ENCODE measurements around the gene EHD1.

The EHD1 gene

DNA sequence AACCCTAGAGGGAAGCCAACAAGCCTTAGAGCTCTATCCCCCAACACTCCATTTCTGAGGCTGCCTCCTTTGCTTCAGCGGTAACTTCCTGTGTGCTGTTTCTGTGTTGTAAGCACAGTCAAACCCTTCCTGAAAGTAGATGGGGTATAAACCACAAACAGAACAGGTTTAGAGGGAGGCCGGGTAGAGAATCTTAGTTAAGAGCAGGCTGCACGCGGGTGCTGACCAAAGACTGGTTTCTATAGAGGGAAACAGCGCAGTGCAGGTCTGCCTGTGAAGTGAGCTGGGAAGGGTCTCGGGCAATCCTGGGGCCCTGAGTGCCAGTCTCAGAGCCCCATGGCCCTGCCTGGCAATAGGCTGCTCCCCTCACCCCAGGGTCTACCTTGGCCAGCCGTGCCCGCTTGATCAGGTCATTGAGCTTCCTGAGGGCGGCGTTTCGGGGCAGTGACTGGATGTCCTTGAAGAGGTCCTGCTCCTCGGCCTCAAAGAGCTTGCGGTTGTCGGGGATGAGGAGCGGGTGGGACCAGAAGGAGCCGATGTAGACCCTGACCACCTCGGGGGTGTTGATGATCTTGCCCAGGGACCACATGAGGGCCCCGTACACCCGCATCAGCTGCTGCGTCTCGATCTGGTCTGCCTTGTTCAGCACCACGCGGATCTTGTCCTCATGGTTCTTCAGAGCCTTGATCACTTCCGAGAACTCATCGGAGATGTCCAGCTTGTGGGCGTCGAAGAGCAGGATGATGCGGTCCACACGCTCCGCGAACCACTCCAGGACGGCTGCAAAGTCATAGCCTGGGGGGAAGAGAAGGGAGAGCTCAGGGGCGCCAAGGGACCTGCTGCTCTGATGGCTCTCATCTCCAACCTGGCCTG lies 18.6 kb downstream of the EHD1 start:
- POLR2A ChIA-PET (ENCODE audit: low non-redundant PET), result no interaction called here
- no peak for DNase-seq (ENCODE audit: low spot score)
- TF ChIP-seq, protein P1, sequence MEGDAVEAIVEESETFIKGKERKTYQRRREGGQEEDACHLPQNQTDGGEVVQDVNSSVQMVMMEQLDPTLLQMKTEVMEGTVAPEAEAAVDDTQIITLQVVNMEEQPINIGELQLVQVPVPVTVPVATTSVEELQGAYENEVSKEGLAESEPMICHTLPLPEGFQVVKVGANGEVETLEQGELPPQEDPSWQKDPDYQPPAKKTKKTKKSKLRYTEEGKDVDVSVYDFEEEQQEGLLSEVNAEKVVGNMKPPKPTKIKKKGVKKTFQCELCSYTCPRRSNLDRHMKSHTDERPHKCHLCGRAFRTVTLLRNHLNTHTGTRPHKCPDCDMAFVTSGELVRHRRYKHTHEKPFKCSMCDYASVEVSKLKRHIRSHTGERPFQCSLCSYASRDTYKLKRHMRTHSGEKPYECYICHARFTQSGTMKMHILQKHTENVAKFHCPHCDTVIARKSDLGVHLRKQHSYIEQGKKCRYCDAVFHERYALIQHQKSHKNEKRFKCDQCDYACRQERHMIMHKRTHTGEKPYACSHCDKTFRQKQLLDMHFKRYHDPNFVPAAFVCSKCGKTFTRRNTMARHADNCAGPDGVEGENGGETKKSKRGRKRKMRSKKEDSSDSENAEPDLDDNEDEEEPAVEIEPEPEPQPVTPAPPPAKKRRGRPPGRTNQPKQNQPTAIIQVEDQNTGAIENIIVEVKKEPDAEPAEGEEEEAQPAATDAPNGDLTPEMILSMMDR (conservative IDR thresholded peaks at IDR 0.05; ENCODE audit: low read depth), result no peak

DNA sequence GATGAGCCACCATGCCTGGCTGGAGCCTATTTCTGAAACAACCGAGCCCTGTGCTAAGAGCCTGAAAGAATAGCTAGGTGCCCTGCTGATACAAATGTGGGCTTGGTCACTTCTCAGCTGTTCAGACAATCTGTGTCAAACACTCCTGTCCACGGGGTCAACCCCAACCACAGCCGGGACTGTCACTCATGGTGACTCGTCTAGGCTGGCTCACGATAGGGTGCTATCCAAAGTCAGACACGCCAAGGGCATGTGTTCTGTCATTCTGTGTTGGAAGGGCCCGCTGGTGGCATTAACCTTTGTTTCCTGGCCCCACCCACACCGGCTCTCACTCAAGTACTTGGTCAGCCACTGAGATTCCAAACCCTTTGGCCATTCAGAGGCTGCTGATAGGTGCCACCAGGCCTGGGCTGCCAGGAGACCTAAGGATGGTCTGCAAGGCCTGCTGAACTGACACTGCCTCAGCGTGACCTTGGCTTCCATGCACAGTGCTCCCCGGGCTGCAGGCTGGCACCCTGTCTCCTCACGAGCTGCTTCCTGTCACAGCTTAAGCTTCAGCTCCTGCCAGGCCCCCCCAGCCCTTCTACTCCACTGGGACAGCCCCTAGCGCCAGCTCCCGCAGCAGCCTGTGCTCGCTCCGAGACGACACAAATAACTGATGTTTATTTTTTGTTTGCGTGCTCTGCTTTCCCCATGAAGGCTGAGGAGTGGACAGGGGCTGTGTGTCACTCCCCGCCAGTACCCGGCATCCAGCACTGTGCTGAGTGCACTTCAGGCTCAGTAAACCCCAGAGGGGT lies 19.8 kb downstream of the EHD1 start:
- TF ChIP-seq, protein P1 (conservative IDR thresholded peaks at IDR 0.05; ENCODE audit: low read depth), result no peak
- no peak for DNase-seq (ENCODE audit: low spot score)
- POLR2A ChIA-PET (ENCODE audit: low non-redundant PET), result no interaction called here
- CTCF ChIA-PET, result no interaction called here
- peak overlapping the region; percentile 99 for H3K27ac ChIP-seq

More for the DNA sequence above, 18.6 kb downstream of the EHD1 start:
- H3K27ac ChIP-seq, result peak overlapping the region; percentile 99
- CTCF ChIA-PET, result no interaction called here

DNA sequence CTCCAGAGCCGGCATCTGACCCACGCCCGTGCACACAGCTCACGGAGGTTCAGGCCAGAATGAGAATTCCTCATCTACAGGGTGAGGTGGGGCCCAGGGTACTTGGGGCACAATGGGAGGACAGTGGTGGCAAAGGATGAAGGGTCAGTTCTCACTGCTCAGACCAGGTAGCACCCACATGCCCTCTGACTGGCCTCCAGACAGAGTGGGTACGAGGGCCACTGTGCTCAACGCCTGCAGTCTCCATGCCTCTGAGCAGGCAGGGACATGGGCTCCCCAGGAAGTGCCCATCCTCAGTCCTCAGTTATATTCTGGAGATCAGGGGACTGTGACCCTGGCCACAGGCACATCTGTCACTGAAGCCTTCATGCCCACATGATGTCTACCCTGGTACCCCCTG lies 20.9 kb downstream of the EHD1 start:
- TF ChIP-seq, protein P1 (conservative IDR thresholded peaks at IDR 0.05; ENCODE audit: low read depth), result no peak
- ChIA-PET CTCF (interaction anchor here (0.8 to 1.0 kb wide), 2 partner anchors 11 to 31 kb away, joined by 4 to 6 read pairs; no protein-coding TSS in a partner anchor), POLR2A (ENCODE audit: low non-redundant PET) (interaction anchor here (0.7 kb wide), 1 partner anchor 602 kb away, joined by 4 read pairs; no protein-coding TSS in a partner anchor)
- H3K27ac ChIP-seq, result peak overlapping the region; percentile 99
- no peak for DNase-seq (ENCODE audit: low spot score)

DNA sequence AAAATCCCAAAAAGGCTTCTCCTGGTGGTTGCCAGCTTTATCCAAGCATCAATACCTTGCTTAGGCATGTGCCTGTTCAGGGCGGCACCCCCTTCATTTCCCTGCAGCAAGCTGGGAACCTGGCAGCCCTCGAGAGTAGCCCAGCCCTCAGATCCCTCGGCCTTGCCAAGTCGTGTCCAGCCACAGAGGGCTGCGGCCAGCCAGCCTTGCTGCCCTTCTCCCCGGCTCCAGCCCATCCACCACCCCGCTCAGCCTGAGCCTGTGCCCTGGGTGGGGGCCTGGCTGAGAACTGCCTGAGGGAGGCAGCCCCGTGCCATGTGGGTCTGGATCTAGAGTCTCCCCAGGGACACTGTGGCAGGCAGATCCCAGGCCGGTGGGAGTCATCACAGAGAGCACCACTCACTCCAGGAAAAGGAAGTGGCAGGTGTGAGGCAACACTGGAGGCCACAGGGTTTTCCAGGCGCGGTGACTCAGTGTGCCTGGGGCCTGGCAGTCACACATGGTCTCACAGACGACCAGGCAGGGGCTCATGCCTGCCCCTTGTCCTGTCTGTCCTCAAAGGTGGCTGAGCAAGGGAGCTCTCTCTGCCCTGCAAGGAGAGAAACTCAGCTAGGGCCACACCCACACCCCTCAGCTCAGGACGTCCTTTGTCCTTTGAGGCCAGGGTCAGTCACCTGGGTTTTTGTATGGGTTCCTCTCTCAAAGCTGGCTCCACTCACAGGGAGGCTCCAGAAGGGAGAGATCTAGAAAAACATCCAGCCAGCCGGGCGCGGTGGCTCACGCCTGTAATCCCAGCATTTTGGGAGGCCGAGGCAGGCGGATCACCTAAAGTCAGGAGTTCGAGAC lies 21.8 kb downstream of the EHD1 start:
- ChIA-PET CTCF (interaction anchor here (0.6 to 2.0 kb wide), 6 partner anchors 10 to 1992 kb away, joined by 3 to 6 read pairs (median 5); partner anchors contain the start of gene ARL2), POLR2A (ENCODE audit: low non-redundant PET) (interaction anchor here (0.9 to 1.4 kb wide), 3 partner anchors 8 to 20 kb away, joined by 3 to 4 read pairs (median 4); no protein-coding TSS in a partner anchor)
- H3K27ac ChIP-seq, result peak overlapping the region; percentile 99
- TF ChIP-seq, protein P1 (conservative IDR thresholded peaks at IDR 0.05; ENCODE audit: low read depth), result no peak
- DNase-seq (ENCODE audit: low spot score), result peak; percentile 87

DNA sequence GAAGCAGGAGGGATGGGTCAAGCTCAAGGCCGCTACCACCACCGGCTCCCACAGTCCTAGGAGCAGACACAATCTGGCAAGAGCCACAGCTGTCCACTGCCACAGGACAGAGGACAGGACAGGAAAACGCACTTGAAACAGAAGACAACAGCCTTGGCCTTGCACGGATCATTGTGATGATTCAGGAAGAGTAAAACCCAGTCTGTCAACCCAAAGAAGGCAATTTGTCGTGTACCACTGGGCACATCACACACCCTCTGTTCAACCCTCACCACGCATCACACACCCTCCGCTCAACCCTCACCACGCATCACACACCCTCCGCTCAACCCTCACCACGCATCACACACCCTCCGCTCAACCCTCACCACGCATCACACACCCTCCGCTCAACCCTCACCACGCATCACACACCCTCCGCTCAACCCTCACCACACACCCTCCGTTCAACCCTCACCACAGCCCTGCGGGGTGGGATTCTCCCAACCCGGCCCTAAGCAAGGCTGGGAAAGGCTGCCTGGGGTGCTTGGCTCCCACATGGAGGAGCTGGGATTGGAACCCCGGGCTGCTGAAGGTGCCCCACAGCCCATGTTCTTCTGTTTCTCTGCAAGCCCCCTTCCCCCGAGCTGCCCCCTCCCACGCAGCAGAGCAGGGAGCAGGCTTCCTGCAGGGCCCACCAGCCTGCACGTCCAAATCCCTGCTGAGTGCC lies 22.7 kb downstream of the EHD1 start:
- peak overlapping the region; percentile 99 for H3K27ac ChIP-seq
- CTCF ChIA-PET, result interaction anchor here (0.7 to 2.8 kb wide), 4 partner anchors 8 to 158 kb away, joined by 5 to 12 read pairs (median 8); partner anchors contain the start of gene ARL2
- no peak for DNase-seq (ENCODE audit: low spot score)
- TF ChIP-seq, protein P1 (conservative IDR thresholded peaks at IDR 0.05; ENCODE audit: low read depth), result no peak
- POLR2A ChIA-PET (ENCODE audit: low non-redundant PET), result interaction anchor here (1.1 to 1.7 kb wide), 3 partner anchors 14 to 21 kb away, joined by 4 to 7 read pairs (median 4); no protein-coding TSS in a partner anchor
